Superior temporal gyrus (tissue), 1 donor: ENCODE measurements around the gene STOM.
"Not testable (repeated sequence)": the region's sequence is repeated elsewhere in the genome, so short reads cannot be mapped to it uniquely, and the experiment has no call there.

Source experiments
- DNase-seq: peaks from one replicate; pipeline ENCODE4 v3.0.0-alpha.2; 2016; ENCODE audit errors: extremely low spot score

Gene STOM

GRCh38 chr9:121301881-121302286 lies 68.2 kb downstream of the STOM start:
- no peak for DNase-seq

- DNase-seq, result no peak
Observed at GRCh38 chr9:121300283-121301119, 69.5 kb downstream of the STOM start.

DNA sequence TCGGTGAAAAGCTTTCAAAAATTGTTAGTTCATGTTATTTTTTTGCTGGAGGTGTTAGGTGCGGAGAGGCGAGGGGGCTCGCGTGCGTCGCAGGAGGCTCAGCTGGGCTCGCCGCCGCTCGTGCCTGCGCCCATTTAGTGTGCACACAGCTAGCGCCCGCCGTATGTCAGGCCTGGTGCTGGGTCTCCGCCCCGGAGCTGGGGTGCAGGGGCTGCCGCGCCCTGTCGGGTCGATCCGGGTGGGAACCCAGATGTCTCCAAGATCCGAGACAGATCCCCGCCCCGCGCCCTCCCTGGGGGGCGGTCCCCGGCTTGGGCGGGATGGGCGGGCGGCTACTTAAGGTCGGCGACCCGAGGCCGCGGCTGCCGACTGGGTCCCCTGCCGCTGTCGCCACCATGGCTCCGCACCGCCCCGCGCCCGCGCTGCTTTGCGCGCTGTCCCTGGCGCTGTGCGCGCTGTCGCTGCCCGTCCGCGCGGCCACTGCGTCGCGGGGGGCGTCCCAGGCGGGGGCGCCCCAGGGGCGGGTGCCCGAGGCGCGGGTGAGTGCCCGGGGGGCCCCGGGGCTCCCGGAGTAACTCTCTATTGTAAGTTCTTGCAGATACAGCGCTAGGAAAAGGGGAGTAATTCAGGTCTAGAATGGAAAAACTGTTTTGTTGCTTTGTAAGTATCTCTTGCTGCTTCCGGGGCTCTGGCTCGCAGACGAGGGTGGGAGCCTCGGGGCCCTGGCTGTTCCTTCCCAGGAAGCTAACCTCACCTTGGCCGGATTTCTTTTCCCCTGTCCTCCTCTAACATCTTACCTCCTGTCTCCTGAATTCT lies 70.4 kb downstream of the STOM start:
- DNase-seq, result peak; percentile 54

GRCh38 chr9:121298689-121299466 lies 71.2 kb downstream of the STOM start:
- DNase-seq, result peak; percentile 46

GRCh38 chr9:121298016-121298538 lies 72.0 kb downstream of the STOM start:
- peak; percentile 18 for DNase-seq

DNA sequence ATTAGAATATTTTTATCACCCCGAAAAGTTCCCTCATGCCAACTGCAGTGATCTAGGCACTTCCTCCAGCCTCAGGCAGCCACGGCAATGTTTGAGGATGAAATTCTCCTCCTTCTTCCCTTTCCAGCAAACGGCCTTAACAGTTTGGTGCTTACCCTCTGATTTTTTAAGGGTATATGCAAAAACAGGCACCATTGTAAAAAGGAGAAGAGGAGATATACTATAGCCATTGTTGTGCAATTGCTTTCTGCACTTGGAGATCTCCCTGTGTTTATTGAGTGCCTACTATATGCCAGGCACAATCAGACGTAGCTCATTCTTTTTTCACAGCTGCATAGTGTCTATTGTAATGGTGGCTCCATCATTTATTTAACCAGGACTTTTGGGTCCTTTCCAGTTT lies 72.7 kb downstream of the STOM start:
- peak; percentile 45 for DNase-seq

- no peak for DNase-seq
Observed at GRCh38 chr9:121296213-121297127, 73.6 kb downstream of the STOM start.

GRCh38 chr9:121295662-121296191 lies 74.3 kb downstream of the STOM start:
- DNase-seq, result peak; percentile 23

- peak; percentile 52 for DNase-seq
Observed at GRCh38 chr9:121294866-121295661, 75.0 kb downstream of the STOM start.

- peak; percentile 20 for DNase-seq
Observed at GRCh38 chr9:121294151-121294743, 75.8 kb downstream of the STOM start.

DNA sequence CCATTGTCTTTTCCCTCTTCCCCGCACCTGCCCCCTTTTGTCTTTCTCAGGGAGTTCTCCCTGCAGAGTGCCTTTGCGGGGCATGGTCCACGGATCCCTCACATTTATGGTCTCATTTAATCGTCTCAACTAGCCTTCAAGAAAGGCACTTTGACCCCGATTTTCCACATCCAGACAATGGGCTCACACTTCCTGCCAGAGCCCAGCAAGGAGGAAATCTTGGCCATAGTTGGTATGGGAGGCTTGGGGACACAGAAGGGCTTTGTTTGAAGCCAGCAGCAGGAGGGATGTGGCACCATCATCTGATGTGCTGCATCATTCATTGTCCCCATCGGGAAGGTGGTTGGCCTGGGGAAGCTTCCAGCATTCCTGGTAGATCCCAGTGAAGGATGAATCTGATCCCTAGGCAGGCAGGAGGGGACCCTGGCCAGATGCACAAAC lies 77.2 kb downstream of the STOM start:
- DNase-seq, result peak; percentile 89

DNA sequence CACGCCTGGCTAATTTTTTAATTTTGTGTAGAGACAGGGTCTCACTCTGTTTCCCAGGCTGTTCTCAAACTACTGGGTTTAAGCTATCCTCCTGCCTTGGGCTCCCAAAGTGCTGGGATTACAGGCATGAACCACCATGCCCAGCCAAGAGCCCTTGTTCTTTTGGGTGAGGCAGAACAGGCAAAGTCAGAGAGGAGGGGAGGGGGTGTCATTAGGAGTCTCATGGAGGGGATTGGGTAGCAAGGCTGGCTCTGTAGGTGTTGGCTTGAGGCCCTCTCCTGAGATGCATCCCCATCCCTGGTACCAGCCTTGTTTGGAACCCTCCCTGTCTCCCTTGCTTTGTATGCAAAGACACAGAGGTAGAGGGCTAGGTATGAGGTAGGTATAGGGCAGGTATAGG lies 78.0 kb downstream of the STOM start:
- no peak for DNase-seq

DNA sequence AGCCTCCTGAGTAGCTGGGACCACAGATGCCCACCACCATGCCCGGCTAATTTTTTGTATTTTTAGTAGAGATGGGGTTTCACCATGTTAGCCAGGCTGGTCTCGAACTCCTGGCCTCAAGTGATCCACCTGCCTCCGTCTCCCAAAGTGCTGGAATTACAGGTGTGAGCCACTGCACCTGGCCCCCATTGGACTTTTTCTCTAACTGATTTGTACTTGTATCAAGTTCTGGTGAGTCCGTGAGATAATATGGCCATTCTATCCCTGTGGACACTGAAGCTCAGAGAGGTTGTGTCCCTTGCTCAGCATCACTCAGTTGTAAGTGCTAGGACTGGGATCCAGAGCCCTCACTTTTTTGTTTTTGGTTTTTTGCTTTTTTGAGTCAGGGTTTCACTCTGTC lies 78.5 kb downstream of the STOM start:
- DNase-seq, result not testable (repeated sequence)

GRCh38 chr9:121289772-121290370 lies 80.2 kb downstream of the STOM start:
- peak; percentile 67 for DNase-seq

GRCh38 chr9:121289026-121289771 lies 80.9 kb downstream of the STOM start:
- DNase-seq, result peak; percentile 88
